HL-60 (cell line): ENCODE results near the gene PRDM16.

Source experiments
- DNase-seq, 2 experiments: peaks; one replicate each; pipeline ENCODE4 v3.0.0-alpha.2; 2010 to 2020; ENCODE audit warnings: low read depth in 1 of 2, low spot score in 1 of 2
- H3K27ac ChIP-seq: fragments of 250-450 bp; sonication (Bioruptor Pico); replicated peaks from 2 replicates; pipeline ENCODE4 v1.5.1; 2020; ENCODE audit warnings: mild to moderate bottlenecking, moderate library complexity
- H3K27me3 ChIP-seq: fragments of 250-450 bp; sonication (Bioruptor Pico); 2 replicates; pipeline ENCODE4 v1.5.1; 2021; ENCODE audit warnings: mild to moderate bottlenecking, moderate library complexity; ENCODE audit not compliant: insufficient read depth, poor library complexity, severe bottlenecking
- H3K4me3 ChIP-seq: replicated peaks from 2 replicates; pipeline ENCODE4 v1.5.1; 2011; ENCODE audit warnings: mild to moderate bottlenecking, control low read depth, low read length; ENCODE audit not compliant: insufficient read depth
- GABPA ChIP-seq: IDR thresholded peaks from 2 replicates; pipeline ENCODE4 v1.6.1; 2012; ENCODE audit warnings: low read depth
- POLR2AphosphoS5 ChIP-seq: IDR thresholded peaks from 2 replicates; pipeline ENCODE4 v1.6.1; 2012; ENCODE audit warnings: low read depth
- SPI1 ChIP-seq: IDR thresholded peaks from 2 replicates; pipeline ENCODE4 v1.6.1; 2012; ENCODE audit warnings: low read depth, mild to moderate bottlenecking, borderline replicate concordance
- TF ChIP-seq, protein P1 (sequence below): IDR thresholded peaks from 2 replicates; pipeline ENCODE4 v1.6.1; 2012; ENCODE audit warnings: low read depth; ENCODE audit not compliant: insufficient replicate concordance
- TF ChIP-seq, protein P2 (sequence below): IDR thresholded peaks from one replicate; pipeline ENCODE4 v1.5.1; 2011; ENCODE audit warnings: low read length, control low read depth, inconsistent platforms; ENCODE audit not compliant: insufficient read depth

The PRDM16 gene

DNA sequence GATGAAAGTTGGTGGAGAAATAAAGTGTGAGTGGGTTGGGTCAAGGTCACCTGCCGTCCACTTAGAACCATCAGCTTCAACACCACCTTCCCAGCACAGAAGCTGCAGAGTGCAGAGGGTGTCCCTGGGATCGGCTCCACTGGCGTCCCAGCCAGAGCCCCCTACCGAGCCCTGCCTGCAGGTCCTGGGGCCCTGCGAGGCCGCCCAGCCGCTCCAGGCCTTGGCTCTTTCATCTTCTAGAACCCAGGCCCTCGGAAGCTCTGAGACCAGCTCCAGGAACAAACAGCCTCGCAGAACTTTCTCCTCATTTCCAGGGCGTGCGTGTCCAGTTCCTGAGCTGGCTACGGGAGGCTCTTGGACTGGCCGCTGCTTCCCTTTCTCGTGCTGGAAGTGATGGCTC is 166.0 kb downstream of the PRDM16 start:
- no peak for TF ChIP-seq GABPA
- TF ChIP-seq, protein P1, sequence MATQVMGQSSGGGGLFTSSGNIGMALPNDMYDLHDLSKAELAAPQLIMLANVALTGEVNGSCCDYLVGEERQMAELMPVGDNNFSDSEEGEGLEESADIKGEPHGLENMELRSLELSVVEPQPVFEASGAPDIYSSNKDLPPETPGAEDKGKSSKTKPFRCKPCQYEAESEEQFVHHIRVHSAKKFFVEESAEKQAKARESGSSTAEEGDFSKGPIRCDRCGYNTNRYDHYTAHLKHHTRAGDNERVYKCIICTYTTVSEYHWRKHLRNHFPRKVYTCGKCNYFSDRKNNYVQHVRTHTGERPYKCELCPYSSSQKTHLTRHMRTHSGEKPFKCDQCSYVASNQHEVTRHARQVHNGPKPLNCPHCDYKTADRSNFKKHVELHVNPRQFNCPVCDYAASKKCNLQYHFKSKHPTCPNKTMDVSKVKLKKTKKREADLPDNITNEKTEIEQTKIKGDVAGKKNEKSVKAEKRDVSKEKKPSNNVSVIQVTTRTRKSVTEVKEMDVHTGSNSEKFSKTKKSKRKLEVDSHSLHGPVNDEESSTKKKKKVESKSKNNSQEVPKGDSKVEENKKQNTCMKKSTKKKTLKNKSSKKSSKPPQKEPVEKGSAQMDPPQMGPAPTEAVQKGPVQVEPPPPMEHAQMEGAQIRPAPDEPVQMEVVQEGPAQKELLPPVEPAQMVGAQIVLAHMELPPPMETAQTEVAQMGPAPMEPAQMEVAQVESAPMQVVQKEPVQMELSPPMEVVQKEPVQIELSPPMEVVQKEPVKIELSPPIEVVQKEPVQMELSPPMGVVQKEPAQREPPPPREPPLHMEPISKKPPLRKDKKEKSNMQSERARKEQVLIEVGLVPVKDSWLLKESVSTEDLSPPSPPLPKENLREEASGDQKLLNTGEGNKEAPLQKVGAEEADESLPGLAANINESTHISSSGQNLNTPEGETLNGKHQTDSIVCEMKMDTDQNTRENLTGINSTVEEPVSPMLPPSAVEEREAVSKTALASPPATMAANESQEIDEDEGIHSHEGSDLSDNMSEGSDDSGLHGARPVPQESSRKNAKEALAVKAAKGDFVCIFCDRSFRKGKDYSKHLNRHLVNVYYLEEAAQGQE = no peak
- TF ChIP-seq POLR2AphosphoS5 = no peak
- no peak for TF ChIP-seq SPI1
- TF ChIP-seq, protein P2, sequence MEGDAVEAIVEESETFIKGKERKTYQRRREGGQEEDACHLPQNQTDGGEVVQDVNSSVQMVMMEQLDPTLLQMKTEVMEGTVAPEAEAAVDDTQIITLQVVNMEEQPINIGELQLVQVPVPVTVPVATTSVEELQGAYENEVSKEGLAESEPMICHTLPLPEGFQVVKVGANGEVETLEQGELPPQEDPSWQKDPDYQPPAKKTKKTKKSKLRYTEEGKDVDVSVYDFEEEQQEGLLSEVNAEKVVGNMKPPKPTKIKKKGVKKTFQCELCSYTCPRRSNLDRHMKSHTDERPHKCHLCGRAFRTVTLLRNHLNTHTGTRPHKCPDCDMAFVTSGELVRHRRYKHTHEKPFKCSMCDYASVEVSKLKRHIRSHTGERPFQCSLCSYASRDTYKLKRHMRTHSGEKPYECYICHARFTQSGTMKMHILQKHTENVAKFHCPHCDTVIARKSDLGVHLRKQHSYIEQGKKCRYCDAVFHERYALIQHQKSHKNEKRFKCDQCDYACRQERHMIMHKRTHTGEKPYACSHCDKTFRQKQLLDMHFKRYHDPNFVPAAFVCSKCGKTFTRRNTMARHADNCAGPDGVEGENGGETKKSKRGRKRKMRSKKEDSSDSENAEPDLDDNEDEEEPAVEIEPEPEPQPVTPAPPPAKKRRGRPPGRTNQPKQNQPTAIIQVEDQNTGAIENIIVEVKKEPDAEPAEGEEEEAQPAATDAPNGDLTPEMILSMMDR = no peak
- Histone ChIP-seq H3K27me3 (no peaks in the 10 kb centered on the region), H3K4me3 (no peak overlapping the region), H3K27ac (no peak overlapping the region)
- no peak for DNase-seq

DNA sequence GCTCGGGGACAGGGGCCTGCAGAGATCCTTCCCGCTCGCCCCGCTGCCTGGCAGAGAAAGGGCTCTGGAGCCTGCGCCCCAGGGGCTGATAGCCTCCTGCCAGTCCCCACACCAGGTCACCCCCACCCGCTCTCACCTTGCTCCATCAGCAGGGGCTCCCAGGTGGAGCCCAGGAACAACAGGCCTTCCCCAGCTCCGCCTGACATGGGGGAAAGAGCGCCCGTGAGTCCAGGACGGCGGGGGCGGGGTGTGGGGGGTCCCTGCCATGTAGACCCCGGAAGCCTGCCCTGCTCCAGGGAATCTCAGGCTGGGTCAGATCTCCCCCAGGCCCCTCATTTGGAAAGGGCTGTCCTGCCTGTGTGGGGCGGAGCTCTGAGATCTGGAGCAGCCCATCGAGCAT is 166.5 kb downstream of the PRDM16 start:
- TF ChIP-seq SPI1 (no peak), POLR2AphosphoS5 (no peak), GABPA (no peak)
- TF ChIP-seq, protein P1 = no peak
- TF ChIP-seq, protein P2 = no peak
- no peak overlapping the region for H3K4me3 ChIP-seq
- no peaks in the 10 kb centered on the region for H3K27me3 ChIP-seq
- H3K27ac ChIP-seq = no peak overlapping the region
- DNase-seq = no peak

DNA sequence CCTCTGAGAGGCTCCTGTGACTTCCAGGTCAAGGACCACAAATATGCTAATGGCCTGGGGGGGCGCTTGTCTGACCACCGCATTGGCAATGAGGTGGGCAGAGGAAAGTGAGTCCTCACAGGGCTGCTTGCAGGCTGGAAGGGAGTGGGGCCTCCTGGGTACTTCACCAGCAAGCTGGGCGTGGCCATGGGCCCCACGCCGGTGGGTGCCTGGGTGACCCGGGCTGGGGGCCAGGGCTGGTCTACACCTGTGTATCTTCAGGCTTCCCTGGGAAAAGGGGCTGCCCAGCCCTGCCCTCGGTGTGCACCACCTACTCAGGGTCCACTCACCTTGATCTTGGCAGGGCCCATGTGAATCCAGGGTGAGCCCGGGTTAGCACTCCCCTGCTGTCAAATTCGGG is 167.4 kb downstream of the PRDM16 start:
- DNase-seq = no peak
- H3K27me3 ChIP-seq = no peaks in the 10 kb centered on the region
- TF ChIP-seq SPI1 (no peak), POLR2AphosphoS5 (no peak), GABPA (no peak)
- TF ChIP-seq, protein P1 = no peak
- TF ChIP-seq, protein P2 = no peak
- H3K27ac ChIP-seq = no peak overlapping the region
- H3K4me3 ChIP-seq = no peak overlapping the region
